ENCODE results near the gene SLC39A9.
"Not testable (repeated sequence)": the region's sequence is repeated elsewhere in the genome, so short reads cannot be mapped to it uniquely, and the experiment has no call there.

SLC39A9 gene

DNA sequence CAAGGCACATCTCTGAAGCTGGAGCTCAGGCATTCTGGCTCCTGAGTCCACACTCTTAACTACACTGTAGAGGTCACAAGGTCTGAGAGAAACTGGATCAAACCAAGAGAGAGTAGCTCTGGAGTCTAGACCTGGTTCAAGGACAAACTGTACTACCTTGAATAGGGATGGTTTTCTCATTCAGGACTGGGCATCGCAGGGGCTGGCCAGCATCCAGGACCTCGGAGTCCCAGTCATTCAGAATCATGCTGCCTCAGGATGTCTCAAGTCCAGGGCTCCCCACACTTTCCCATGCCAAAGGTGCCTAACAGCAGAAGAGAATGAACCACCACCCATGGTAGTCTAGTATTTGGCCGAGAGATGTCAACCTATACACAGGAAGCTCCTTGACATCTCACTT lies 72.9 kb downstream of the SLC39A9 start:
- Mint-ChIP-seq H3K9me3 (ENCODE audit: low read depth) (no peaks in the 10 kb centered on the region), H3K27me3 (peaks cover under 1% of the 10 kb centered on the region), H3K27ac (no peak overlapping the region), H3K4me3 (no peak overlapping the region), H3K4me1 (ENCODE audit: low read depth) (no peaks in the 10 kb centered on the region), H3K36me3 (peaks cover 6% of the 10 kb centered on the region)

DNA sequence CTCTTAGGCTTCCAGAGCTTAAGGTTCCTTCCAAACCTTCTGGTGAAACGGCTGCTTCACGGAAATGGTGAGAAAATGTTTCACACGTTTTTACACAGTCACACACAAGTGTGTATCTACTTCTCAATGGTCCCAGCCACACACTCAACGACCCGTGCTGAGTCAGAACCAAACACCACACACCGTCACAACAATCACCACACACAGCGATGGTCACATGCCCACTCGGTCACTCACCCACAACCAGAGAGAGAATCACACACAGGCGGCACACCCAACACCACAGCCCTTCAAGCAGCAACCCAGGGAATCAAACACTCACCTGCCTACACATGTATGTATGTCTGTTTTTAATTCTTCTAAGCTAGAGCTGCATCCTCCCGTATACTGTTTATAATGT lies 73.4 kb downstream of the SLC39A9 start:
- no peak overlapping the region for H3K27ac Mint-ChIP-seq

DNA sequence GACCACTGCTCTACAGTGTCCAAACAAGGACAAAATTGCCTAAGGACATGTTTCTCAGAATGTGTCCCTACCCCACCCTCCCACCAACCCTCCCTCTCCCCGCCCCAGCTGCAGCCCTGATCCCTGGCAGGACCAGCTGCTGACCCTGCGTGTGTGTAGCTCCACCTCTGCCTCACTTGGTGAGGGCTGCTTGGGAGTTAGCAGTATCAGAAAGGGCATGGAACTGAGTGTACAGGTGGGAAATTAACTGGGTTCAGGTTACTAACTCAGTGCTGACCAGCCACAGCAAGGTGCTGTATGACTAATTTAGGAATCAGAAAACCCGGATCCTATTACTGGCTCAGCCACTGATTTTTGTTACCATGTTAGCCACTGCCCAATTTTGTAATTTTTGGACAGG lies 74.8 kb downstream of the SLC39A9 start:
- Mint-ChIP-seq H3K27me3 (peaks cover 3% of the 10 kb centered on the region), H3K4me1 (ENCODE audit: low read depth) (no peaks in the 10 kb centered on the region), H3K36me3 (peaks cover 9% of the 10 kb centered on the region), H3K27ac (no peak overlapping the region), H3K4me3 (no peak overlapping the region), H3K9me3 (ENCODE audit: low read depth) (no peaks in the 10 kb centered on the region)

More for the DNA sequence above, 73.4 kb downstream of the SLC39A9 start:
- H3K4me3 Mint-ChIP-seq = no peak overlapping the region
- peaks cover 3% of the 10 kb centered on the region for H3K27me3 Mint-ChIP-seq
- no peaks in the 10 kb centered on the region for H3K4me1 Mint-ChIP-seq (ENCODE audit: low read depth)
- H3K9me3 Mint-ChIP-seq (ENCODE audit: low read depth) = no peaks in the 10 kb centered on the region
- peaks cover 9% of the 10 kb centered on the region for H3K36me3 Mint-ChIP-seq

DNA sequence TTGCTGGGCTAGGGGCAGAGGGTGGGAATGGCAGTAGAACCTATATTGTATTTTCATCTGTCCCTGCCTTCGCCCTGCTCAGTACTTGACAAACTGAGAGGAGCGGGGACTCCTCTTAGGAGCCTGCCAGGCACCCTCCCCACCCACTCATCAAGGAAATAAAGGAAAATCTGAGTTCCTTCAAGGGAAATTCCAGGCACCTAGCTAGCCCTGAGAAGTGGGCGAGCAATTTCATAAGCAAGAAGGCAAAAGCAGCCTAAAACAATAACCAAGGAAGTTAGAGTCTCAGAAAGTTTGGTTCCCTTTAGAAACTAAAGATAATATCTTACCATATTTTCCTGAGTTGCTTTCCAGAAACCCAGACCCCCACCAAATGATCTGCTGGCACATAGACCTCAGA lies 75.5 kb downstream of the SLC39A9 start:
- peaks cover 9% of the 10 kb centered on the region for H3K36me3 Mint-ChIP-seq
- no peak overlapping the region for H3K27ac Mint-ChIP-seq
- no peak overlapping the region for H3K4me3 Mint-ChIP-seq
- H3K4me1 Mint-ChIP-seq (ENCODE audit: low read depth) = no peaks in the 10 kb centered on the region
- H3K27me3 Mint-ChIP-seq = peaks cover 3% of the 10 kb centered on the region
- H3K9me3 Mint-ChIP-seq (ENCODE audit: low read depth) = no peaks in the 10 kb centered on the region

DNA sequence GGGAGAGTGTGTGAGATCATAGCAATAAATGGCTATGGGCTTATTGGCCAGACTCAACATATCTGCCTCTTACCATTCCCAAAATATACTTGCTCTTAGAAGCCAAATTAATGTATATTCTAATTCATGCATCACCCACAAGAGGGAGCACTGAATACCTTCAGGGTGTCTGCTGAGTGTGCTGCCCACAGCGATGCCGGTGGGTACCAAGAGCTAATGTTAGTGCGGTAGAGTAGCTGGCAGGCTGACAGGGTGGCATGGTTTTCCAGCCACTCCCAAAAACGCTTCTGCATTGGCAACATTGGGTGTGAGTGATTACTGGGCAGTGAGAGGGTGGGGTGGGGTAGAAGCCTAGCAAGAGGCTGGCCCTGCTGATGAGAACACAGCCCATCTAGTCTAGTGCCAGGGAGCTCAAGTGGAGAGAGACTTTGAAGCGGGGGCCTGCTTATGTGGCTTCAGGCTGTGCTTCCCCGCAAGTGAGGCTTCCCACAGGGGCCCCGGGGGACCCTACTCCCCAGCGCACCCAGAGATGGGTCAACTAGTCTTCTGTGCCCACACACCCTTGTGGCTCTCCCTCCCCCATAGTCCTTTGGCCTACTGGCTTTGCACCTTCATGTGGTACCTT lies 76.8 kb downstream of the SLC39A9 start:
- no peak overlapping the region for H3K4me3 Mint-ChIP-seq
- H3K9me3 Mint-ChIP-seq (ENCODE audit: low read depth) = no peaks in the 10 kb centered on the region
- H3K27ac Mint-ChIP-seq = no peak overlapping the region
- no peaks in the 10 kb centered on the region for H3K4me1 Mint-ChIP-seq (ENCODE audit: low read depth)
- H3K36me3 Mint-ChIP-seq = peaks cover 9% of the 10 kb centered on the region
- H3K27me3 Mint-ChIP-seq = peaks cover 6% of the 10 kb centered on the region

DNA sequence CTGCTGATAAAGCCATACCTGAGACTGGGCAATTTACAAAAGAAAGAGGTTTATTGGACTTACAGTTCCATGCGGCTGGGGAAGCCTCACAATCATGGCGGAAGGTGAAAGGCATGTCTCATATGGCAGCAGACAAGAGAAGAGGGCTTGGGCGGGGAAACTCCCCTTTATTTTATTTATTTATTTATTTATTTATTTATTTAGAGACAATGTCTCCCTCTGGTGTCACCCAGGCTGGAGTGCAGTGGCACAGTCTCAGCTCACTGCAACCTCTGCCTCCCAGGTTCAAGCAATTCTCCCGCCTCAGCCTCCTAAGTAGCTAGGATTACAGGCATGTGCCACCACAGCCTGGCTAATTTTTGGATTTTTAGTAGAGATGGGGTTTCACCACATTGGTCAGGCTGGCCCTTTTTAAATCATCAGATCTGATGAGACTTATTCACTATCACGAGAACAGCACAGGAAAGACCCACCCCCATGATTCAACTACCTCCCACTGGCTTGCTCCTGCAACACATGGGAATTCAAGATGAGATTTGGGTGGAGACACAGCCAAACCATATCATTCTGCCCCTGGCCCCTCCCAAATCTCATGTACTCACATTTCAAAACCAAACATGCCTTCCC lies 78.4 kb downstream of the SLC39A9 start:
- not testable (repeated sequence) for H3K9me3 Mint-ChIP-seq (ENCODE audit: low read depth); H3K36me3 Mint-ChIP-seq; H3K4me3 Mint-ChIP-seq; H3K27ac Mint-ChIP-seq; H3K4me1 Mint-ChIP-seq (ENCODE audit: low read depth); H3K27me3 Mint-ChIP-seq

DNA sequence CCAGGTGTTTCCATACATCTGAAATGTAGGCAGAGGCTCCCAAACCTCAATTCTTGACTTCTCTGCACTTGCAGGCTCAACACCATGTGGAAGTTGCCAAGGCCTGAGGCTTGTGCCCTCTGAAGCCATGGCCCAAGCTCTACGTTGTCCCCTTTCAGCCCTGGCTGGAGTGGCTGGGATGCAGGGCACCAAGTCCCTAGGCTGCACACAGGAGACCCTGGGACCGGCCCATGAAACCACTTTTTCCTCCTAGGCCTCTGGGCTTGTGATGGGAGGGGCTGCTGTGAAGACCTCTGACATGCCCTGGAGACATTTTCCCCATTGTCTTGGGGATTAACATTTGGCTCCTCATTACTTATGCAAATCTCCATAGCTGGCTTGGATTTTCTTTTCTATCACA lies 79.6 kb downstream of the SLC39A9 start:
- H3K27ac Mint-ChIP-seq; H3K4me3 Mint-ChIP-seq; H3K27me3 Mint-ChIP-seq; H3K4me1 Mint-ChIP-seq (ENCODE audit: low read depth); H3K9me3 Mint-ChIP-seq (ENCODE audit: low read depth); H3K36me3 Mint-ChIP-seq: not testable (repeated sequence)

DNA sequence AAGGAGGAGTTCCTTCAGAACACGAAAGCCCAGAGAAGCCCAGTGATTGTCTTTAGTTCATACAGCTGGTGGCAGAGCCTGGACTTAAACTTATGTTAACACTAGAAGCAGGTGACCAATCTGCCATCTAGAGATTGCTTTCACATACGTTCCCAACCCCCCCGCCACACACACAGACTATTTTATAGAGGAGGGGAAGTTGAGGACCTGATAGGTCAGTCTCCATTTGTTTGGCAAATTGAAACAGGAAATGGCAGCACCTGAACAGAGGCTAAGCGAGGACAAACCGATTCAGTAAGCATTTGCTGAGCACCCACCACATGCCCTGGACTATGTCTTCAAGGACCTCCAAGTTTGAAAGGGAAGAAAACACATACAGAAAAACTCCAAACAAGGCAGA lies 81.2 kb downstream of the SLC39A9 start:
- Mint-ChIP-seq H3K36me3 (peaks cover 3% of the 10 kb centered on the region), H3K4me1 (ENCODE audit: low read depth) (peaks cover 1% of the 10 kb centered on the region), H3K4me3 (no peak overlapping the region), H3K9me3 (ENCODE audit: low read depth) (no peaks in the 10 kb centered on the region), H3K27ac (no peak overlapping the region), H3K27me3 (peaks cover 11% of the 10 kb centered on the region)

DNA sequence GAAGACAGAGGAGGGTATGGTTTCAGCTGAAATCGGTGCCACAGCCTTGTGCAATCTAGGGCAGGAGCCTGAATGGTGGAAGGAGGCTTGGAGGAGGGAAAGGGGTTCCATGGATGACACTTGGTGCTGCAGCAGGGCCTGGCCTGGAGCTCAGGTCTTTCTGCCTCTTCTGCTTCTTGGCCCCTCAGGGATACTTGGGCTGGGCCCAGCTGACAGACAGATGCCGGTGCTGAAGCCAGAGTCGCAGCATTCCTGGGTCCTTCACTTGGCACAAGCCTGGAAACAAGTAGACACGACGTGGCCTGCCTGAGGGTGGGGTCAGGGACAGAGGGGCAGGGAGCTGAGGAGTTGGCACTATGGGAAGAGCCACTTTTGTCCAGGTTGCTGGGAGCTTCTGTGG lies 81.6 kb downstream of the SLC39A9 start:
- H3K4me1 Mint-ChIP-seq (ENCODE audit: low read depth) = peaks cover 1% of the 10 kb centered on the region
- H3K27ac Mint-ChIP-seq = no peak overlapping the region
- peaks cover 11% of the 10 kb centered on the region for H3K27me3 Mint-ChIP-seq
- H3K4me3 Mint-ChIP-seq = no peak overlapping the region
- H3K9me3 Mint-ChIP-seq (ENCODE audit: low read depth) = no peaks in the 10 kb centered on the region
- peaks cover 3% of the 10 kb centered on the region for H3K36me3 Mint-ChIP-seq

DNA sequence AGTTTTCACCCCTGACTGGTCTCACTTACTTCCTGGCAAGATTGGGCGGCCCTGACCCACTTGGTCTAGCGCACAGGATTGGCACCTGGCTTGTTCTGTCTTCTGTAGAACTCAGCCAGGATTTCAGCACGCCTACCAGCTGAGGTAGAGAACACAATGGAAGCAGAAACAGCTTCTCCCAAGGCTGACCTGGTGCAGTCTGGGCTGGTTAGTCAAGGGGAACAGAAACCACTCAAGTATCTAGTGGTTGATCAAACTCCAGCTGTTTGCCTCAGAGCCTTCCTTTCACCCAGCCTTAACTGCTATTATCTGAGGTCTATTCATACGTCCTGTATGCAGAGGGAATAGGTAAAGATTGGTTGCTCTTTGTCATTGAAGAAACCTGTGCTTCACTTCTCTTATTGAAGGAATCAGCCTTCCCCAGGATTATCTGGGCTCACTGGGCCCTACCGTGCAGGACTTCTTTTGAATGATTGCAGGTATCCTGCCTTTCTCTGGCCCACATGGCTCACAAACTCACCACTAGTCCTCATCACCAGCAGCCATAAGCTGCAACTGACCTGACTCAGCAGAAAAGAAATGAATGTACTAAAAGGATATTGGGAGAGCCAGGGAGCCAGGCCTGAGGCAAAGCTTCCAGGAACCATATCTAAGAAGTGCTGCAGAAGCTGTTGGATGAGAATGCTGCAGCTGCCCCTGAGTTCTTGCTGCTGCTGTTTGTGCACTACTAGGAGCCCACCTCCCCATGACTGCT lies 83.5 kb downstream of the SLC39A9 start:
- H3K36me3 Mint-ChIP-seq = no peaks in the 10 kb centered on the region
- H3K27me3 Mint-ChIP-seq = peaks cover 12% of the 10 kb centered on the region
- H3K4me3 Mint-ChIP-seq = no peak overlapping the region
- no peak overlapping the region for H3K27ac Mint-ChIP-seq
- peaks cover 1% of the 10 kb centered on the region for H3K4me1 Mint-ChIP-seq (ENCODE audit: low read depth)
- no peaks in the 10 kb centered on the region for H3K9me3 Mint-ChIP-seq (ENCODE audit: low read depth)

DNA sequence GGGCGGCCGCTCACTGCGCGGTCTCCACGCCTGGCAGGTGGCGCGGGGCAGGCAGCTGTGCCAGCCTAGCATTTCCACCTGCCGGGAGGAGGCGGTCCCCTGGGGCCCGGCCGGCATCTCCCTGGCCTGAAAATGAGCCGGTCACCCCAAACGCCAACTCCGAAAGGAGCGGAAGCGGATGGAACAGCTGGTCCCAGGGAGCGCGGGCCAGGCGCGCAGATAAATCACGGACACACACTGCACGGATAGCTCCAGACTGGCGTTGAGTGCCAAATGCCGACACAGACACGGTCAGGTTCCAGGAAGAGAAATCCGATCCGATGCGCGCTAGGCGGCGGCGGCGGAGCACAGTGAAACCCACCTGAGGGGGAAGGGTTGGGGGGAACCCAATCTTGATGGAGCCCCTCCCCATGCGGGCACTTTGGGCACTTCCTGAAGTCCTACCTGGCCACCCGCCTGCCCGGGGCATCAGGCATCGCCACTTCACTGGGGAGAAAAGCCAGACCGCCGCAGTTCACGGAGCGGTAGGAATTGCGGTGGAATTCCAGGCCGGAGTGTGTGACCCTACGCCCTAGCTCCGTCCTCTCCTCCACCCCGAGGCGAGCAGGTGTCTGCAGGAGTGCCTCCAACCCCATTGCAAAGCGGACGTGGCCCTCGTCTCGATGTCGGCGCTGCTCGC lies 85.4 kb downstream of the SLC39A9 start:
- peaks cover 14% of the 10 kb centered on the region for H3K27me3 Mint-ChIP-seq

DNA sequence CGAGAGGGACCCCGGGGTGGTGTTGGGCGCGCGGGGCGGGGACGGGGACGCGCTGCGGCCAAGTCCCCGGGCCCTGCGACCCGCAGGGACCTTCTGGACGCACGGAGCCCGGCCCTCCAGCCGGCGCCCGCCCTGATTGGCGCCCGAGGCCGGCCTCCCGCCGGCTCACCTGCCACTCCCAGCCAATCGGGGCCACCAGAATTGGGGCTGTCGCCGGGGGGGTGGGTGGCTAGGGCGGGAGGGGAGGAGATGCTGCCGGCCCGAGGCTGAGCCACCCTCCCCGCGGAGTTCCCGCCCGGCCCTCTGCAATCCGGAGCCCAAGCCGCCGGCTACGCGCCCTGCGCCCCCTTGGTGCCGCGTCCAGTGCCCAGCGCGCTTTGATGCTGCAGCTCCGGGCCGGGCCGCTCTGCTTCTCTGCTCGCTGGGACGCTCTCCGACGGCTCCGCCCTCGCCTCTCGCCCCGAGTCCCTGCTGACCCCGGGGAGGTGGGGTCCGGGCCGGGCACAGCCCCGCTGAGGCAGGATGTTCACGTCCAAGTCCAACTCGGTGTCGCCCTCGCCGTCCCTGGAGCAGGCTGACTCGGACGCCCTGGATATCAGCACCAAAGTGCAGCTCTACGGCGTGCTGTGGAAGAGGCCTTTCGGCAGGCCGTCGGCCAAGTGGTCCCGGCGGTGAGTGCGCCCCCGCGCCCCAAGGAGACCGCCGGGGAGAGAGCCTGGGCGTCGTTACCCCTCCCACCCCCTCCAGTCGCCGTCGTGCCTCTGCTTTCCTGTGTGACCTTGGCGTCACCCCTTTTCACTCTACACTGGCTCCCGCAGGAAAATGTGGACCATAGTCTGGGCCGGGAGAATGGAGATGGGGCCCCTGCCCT lies 86.2 kb downstream of the SLC39A9 start, which contains the start of gene PLEKHD1:
Gene PLEKHD1, plus strand, starts transcription at position 285 of the 871 bp plus-strand sequence. Its CDS starts 238 bp downstream, at position 523.
- H3K9me3 Mint-ChIP-seq (ENCODE audit: low read depth) = no peaks in the 10 kb centered on the region
- H3K36me3 Mint-ChIP-seq = no peaks in the 10 kb centered on the region
- H3K4me3 Mint-ChIP-seq = peak within 1 kb of the TSS; percentile 46
- H3K27ac Mint-ChIP-seq = no peak within 1 kb of the TSS
- H3K27me3 Mint-ChIP-seq = peaks cover 14% of the 10 kb centered on the region
- H3K4me1 Mint-ChIP-seq (ENCODE audit: low read depth) = peaks cover 1% of the 10 kb centered on the region

More for the DNA sequence above, 85.4 kb downstream of the SLC39A9 start:
- Mint-ChIP-seq H3K4me1 (ENCODE audit: low read depth) (peaks cover 1% of the 10 kb centered on the region), H3K27ac (no peak overlapping the region), H3K36me3 (no peaks in the 10 kb centered on the region), H3K4me3 (peak overlapping the region; percentile 30), H3K9me3 (ENCODE audit: low read depth) (no peaks in the 10 kb centered on the region)

DNA sequence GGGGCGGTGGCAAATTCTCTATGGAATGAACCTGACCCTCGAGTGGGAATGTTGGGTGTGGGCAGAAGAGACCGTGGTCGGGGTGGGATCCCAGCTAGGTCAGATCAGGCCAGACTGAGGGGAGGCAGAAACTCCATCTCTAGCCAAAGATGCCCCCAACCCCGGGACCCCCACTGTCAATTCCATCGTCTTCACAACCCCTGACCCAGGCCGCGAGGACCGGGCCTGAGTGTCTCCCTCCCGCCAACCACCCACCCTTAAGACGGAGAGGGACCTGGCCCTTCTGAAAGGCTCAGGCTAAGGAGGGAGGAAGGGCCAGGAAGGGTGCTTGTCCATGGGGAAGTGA lies 86.8 kb downstream of the SLC39A9 start:
- H3K4me3 Mint-ChIP-seq = peak overlapping the region; percentile 46
- H3K27me3 Mint-ChIP-seq = peaks cover 11% of the 10 kb centered on the region
- H3K4me1 Mint-ChIP-seq (ENCODE audit: low read depth) = peaks cover 1% of the 10 kb centered on the region
- H3K36me3 Mint-ChIP-seq = no peaks in the 10 kb centered on the region
- H3K27ac Mint-ChIP-seq = no peak overlapping the region
- no peaks in the 10 kb centered on the region for H3K9me3 Mint-ChIP-seq (ENCODE audit: low read depth)

DNA sequence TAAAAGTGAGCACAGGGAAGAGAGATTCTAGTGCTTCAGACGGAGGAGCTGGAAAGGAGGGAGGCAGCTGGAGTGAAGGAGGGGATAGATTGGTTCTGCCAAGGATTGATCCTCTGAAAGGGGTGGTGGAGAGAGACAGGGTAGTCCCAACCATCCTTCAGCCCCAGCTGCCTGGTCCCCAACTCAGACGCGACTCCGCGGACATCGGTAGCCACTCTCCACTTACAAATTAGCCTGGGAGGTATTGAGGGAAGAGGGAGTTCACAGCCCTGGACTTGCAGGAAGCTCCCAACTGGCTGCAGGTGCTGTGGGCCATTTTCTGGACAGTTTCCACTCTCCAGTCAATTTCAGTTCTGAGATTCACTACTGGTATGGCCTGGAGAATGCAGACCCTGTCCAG lies 87.2 kb downstream of the SLC39A9 start:
- H3K27ac Mint-ChIP-seq = no peak overlapping the region
- peaks cover 11% of the 10 kb centered on the region for H3K27me3 Mint-ChIP-seq
- no peak overlapping the region for H3K4me3 Mint-ChIP-seq
- peaks cover 1% of the 10 kb centered on the region for H3K4me1 Mint-ChIP-seq (ENCODE audit: low read depth)
- no peaks in the 10 kb centered on the region for H3K9me3 Mint-ChIP-seq (ENCODE audit: low read depth)
- no peaks in the 10 kb centered on the region for H3K36me3 Mint-ChIP-seq

Data from activated naive CD8-positive, alpha-beta T cell (primary cell).